WTC11 (cell line): ENCODE measurements around the gene DDX25. TPM values are rescaled to one million over a fixed set of nuclear protein-coding genes. Genes with fewer than 3 reads are reported as not detected.

Experiments used
- ATAC-seq: fragments of 200-7000 bp; cut with Tn5 transposase; 2 replicates; pipeline ENCODE4 v1.10.0; 2021; ENCODE audit warnings: mild to moderate bottlenecking, moderate library complexity
- CTCF ChIA-PET: fragments of 300-600 bp; sonication (Branson Sonifier 250); formaldehyde crosslinking; loops from one replicate; lab custom pipeline; 2021; ENCODE audit warnings: antibody characterized with exemption; lab: Charles Lee
- POLR2A ChIA-PET: fragments of 350-600 bp; sonication (Branson Sonifier 250); formaldehyde crosslinking; loops from one replicate; lab custom pipeline; 2021; ENCODE audit warnings: antibody characterized with exemption; lab: Charles Lee
- DNase-seq: peaks from one replicate; pipeline ENCODE4 v3.0.0; 2021; ENCODE audit warnings: low spot score
- H3K27ac Mint-ChIP-seq: 2 replicates; pipeline ENCODE4 v1.8.0; 2021; ENCODE audit warnings: mixed read lengths
- H3K27me3 Mint-ChIP-seq: 2 replicates; pipeline ENCODE4 v1.8.0; 2021; ENCODE audit warnings: low read depth, mild to moderate bottlenecking, moderate library complexity, mixed read lengths
- H3K36me3 Mint-ChIP-seq: 2 replicates; pipeline ENCODE4 v1.8.0; 2021; ENCODE audit warnings: mixed read lengths
- H3K4me1 Mint-ChIP-seq: 2 replicates; pipeline ENCODE4 v1.8.0; 2022; ENCODE audit warnings: mixed read lengths
- H3K4me3 Mint-ChIP-seq: 2 replicates; pipeline ENCODE4 v1.8.0; 2021; ENCODE audit warnings: mild to moderate bottlenecking, moderate library complexity, mixed read lengths
- H3K9me3 Mint-ChIP-seq: 2 replicates; pipeline ENCODE4 v1.8.0; 2021; ENCODE audit warnings: mixed read lengths
- ARID4B ChIP-seq: sonication (generic); formaldehyde crosslinking; IDR thresholded peaks from 2 replicates; pipeline ENCODE4 v1.8.0; 2023; ENCODE audit warnings: missing genetic modification reagents, mild to moderate bottlenecking, borderline replicate concordance
- E2F5 ChIP-seq: sonication (generic); formaldehyde crosslinking; IDR thresholded peaks from 2 replicates; pipeline ENCODE4 v1.8.1; 2022; ENCODE audit warnings: mild to moderate bottlenecking, moderate library complexity, missing genetic modification reagents
- ESRRA ChIP-seq: sonication (generic); formaldehyde crosslinking; IDR thresholded peaks from 2 replicates; pipeline ENCODE4 v1.8.1; 2022; ENCODE audit warnings: mild to moderate bottlenecking, missing genetic modification reagents, borderline replicate concordance
- GRHL2 ChIP-seq: fragments of 250-450 bp; sonication (Bioruptor Pico); IDR thresholded peaks from 2 replicates; pipeline ENCODE4 v1.8.0; 2022; ENCODE audit warnings: mild to moderate bottlenecking, moderate library complexity; ENCODE audit not compliant: insufficient replicate concordance, severe bottlenecking
- IRF1 ChIP-seq: sonication (generic); formaldehyde crosslinking; IDR thresholded peaks from 2 replicates; pipeline ENCODE4 v1.8.0; 2023; ENCODE audit warnings: missing genetic modification reagents
- IRF2 ChIP-seq: sonication (generic); formaldehyde crosslinking; IDR thresholded peaks from 2 replicates; pipeline ENCODE4 v1.8.0; 2022; ENCODE audit warnings: low read depth, missing genetic modification reagents, borderline replicate concordance
- MLX ChIP-seq: sonication (generic); formaldehyde crosslinking; IDR thresholded peaks from 2 replicates; pipeline ENCODE4 v1.8.1; 2023; ENCODE audit warnings: mild to moderate bottlenecking, missing genetic modification reagents, moderate library complexity
- NFATC4 ChIP-seq: fragments of 250-450 bp; sonication (Bioruptor Pico); IDR thresholded peaks from 2 replicates; pipeline ENCODE4 v1.9.0; 2021; ENCODE audit warnings: mild to moderate bottlenecking
- NFE2L1 ChIP-seq: sonication (generic); formaldehyde crosslinking; IDR thresholded peaks from 2 replicates; pipeline ENCODE4 v1.8.1; 2023; ENCODE audit warnings: missing genetic modification reagents
- SP1 ChIP-seq: sonication (generic); formaldehyde crosslinking; conservative IDR thresholded peaks from 2 replicates; pipeline ENCODE4 v1.8.1; 2022; ENCODE audit warnings: missing genetic modification reagents
- USF2 ChIP-seq: sonication (generic); formaldehyde crosslinking; IDR thresholded peaks from 2 replicates; pipeline ENCODE4 v1.8.1; 2023; ENCODE audit warnings: mild to moderate bottlenecking, missing genetic modification reagents, moderate library complexity
- ZBTB21 ChIP-seq: sonication (generic); formaldehyde crosslinking; IDR thresholded peaks from 2 replicates; pipeline ENCODE4 v1.8.1; 2023; ENCODE audit warnings: mild to moderate bottlenecking, missing genetic modification reagents, borderline replicate concordance
- ZBTB43 ChIP-seq: sonication (generic); formaldehyde crosslinking; IDR thresholded peaks from 2 replicates; pipeline ENCODE4 v1.8.1; 2023; ENCODE audit warnings: mild to moderate bottlenecking, missing genetic modification reagents
- ZNF219 ChIP-seq: sonication (generic); formaldehyde crosslinking; IDR thresholded peaks from 2 replicates; pipeline ENCODE4 v1.8.0; 2023; ENCODE audit warnings: missing genetic modification reagents, mild to moderate bottlenecking, borderline replicate concordance
- ZNF281 ChIP-seq: sonication (generic); formaldehyde crosslinking; IDR thresholded peaks from 2 replicates; pipeline ENCODE4 v1.8.0; 2023; ENCODE audit warnings: mild to moderate bottlenecking, missing genetic modification reagents
- ZNF416 ChIP-seq: fragments of 250-450 bp; sonication (Bioruptor Pico); IDR thresholded peaks from 2 replicates; pipeline ENCODE4 v1.9.0; 2021; ENCODE audit warnings: mild to moderate bottlenecking, inconsistent platforms
- ZNF423 ChIP-seq: fragments of 250-450 bp; sonication (Bioruptor Pico); IDR thresholded peaks from 2 replicates; pipeline ENCODE4 v2.1.2; 2022; ENCODE audit warnings: mild to moderate bottlenecking, moderate library complexity
- ZSCAN18 ChIP-seq: fragments of 250-450 bp; sonication (Bioruptor Pico); IDR thresholded peaks from 2 replicates; pipeline ENCODE4 v2.1.2; 2022; ENCODE audit warnings: mild to moderate bottlenecking, moderate library complexity
- total RNA-seq: library from RNA; stranded (reverse); gene quantifications from 3 replicates; pipeline ENCODE4 v1.2.3, GENCODE V29; 2021

The DDX25 gene
- total RNA-seq, 1 experiment from 2014 or later, result 17.5 TPM

GRCh38 chr11:125954123-125954944 lies 50.0 kb downstream of the DDX25 start:
- ChIA-PET POLR2A (no interaction called here), CTCF (no interaction called here)
- Mint-ChIP-seq H3K4me3 (no peak overlapping the region), H3K36me3 (no peaks in the 10 kb centered on the region), H3K4me1 (peaks cover 8% of the 10 kb centered on the region; the same call in 1 of the 2 replicates), H3K27ac (no peak overlapping the region; the same call in 1 of the 2 replicates), H3K9me3 (no peaks in the 10 kb centered on the region), H3K27me3 (no peaks in the 10 kb centered on the region)
- TF ChIP-seq USF2 (CRISPR knock-in tag) (no peak), MLX (CRISPR knock-in tag) (no peak), ZBTB21 (CRISPR knock-in tag) (no peak), SP1 (CRISPR knock-in tag) (no peak), NFATC4 (CRISPR knock-in tag) (no peak), NFE2L1 (no peak), ZNF423 (CRISPR knock-in tag) (no peak), ESRRA (CRISPR knock-in tag) (no peak), ZNF219 (CRISPR knock-in tag) (no peak), IRF1 (no peak), ZNF281 (CRISPR knock-in tag) (no peak), ARID4B (CRISPR knock-in tag) (no peak), ZBTB43 (CRISPR knock-in tag) (no peak), IRF2 (no peak), E2F5 (CRISPR knock-in tag) (no peak), GRHL2 (CRISPR knock-in tag) (no peak), ZNF416 (CRISPR knock-in tag) (no peak), ZSCAN18 (CRISPR knock-in tag) (no peak)
- DNase-seq (no peak), ATAC-seq (no peak)
